Smooth muscle cell (in vitro differentiated cells): ENCODE measurements around the gene ZNF23. TPM values are rescaled to one million over a fixed set of nuclear protein-coding genes. Genes with fewer than 3 reads are reported as not detected.

Experiments used
- DNase-seq: peaks from one replicate; lab custom pipeline; 2025; ENCODE audit not compliant: unreplicated experiment; lab: John Stamatoyannopoulos, UW
- H2AFZ ChIP-seq: fragments of 200-600 bp; sonication (generic); 2 replicates; pipeline ENCODE4 v1.6.0; 2016; ENCODE audit warnings: antibody characterized with exemption, low read depth, mild to moderate bottlenecking
- H3F3A ChIP-seq: fragments of 200-600 bp; sonication (generic); 2 replicates; pipeline ENCODE4 v1.6.0; 2017; ENCODE audit warnings: antibody characterized with exemption, low read depth
- H3K27ac ChIP-seq: fragments of 200-600 bp; sonication (generic); 2 replicates; pipeline ENCODE4 v1.5.1; 2016; ENCODE audit warnings: low read depth, mild to moderate bottlenecking
- H3K27me3 ChIP-seq: fragments of 200-600 bp; sonication (generic); 2 replicates; pipeline ENCODE4 v1.6.1; 2016; ENCODE audit warnings: low read depth, mild to moderate bottlenecking
- H3K36me3 ChIP-seq: fragments of 200-600 bp; sonication (generic); 2 replicates; pipeline ENCODE4 v1.5.1; 2016; ENCODE audit warnings: low read depth
- H3K4me1 ChIP-seq: fragments of 200-600 bp; sonication (generic); 2 replicates; pipeline ENCODE4 v1.5.1; 2016; ENCODE audit warnings: low read depth
- H3K4me2 ChIP-seq: fragments of 200-600 bp; sonication (generic); 2 replicates; pipeline ENCODE4 v1.6.0; 2016; ENCODE audit warnings: mild to moderate bottlenecking
- H3K4me3 ChIP-seq: fragments of 200-600 bp; sonication (generic); 2 replicates; pipeline ENCODE4 v1.5.1; 2016; ENCODE audit warnings: mild to moderate bottlenecking
- H3K79me2 ChIP-seq: fragments of 200-600 bp; sonication (generic); 2 replicates; pipeline ENCODE4 v1.6.0; 2016; ENCODE audit warnings: low read depth, mild to moderate bottlenecking
- H3K9ac ChIP-seq: fragments of 200-600 bp; sonication (generic); 2 replicates; pipeline ENCODE4 v1.6.0; 2016; ENCODE audit warnings: low read depth
- H3K9me3 ChIP-seq: fragments of 200-600 bp; sonication (generic); replicated peaks from 2 replicates; pipeline ENCODE4 v1.5.1; 2016; ENCODE audit warnings: low read depth
- H4K20me1 ChIP-seq: fragments of 200-600 bp; sonication (generic); 2 replicates; pipeline ENCODE4 v1.6.0; 2016; ENCODE audit warnings: low read depth
- WGBS: methylation state at CpG from one replicate; pipeline ENCODE4 v1.1.7; 2016; ENCODE audit warnings: low lambda C conversion rate; 5-methylcytosine and 5-hydroxymethylcytosine counted together
- polyA plus RNA-seq: library from polyadenylated mRNA; unstranded; fragments of >200 nt; fragmentation: Nextera tagmentation; extraction: Ambion mirVana; gene quantifications from 2 replicates; pipeline ENCODE4 v1.2.1, GENCODE V29; 2016
- total RNA-seq: library from RNA; depleted of rRNA; stranded (reverse); fragments of >200 nt; gene quantifications from 2 replicates; pipeline ENCODE4 v1.2.3, GENCODE V29; 2014
- TF ChIP-seq, protein P1 (sequence below): fragments of 200-600 bp; sonication (generic); IDR thresholded peaks from 2 replicates; pipeline ENCODE4 v1.5.1; 2017; ENCODE audit warnings: borderline replicate concordance, mild to moderate bottlenecking, antibody characterized with exemption; ENCODE audit not compliant: insufficient read depth, poor library complexity, severe bottlenecking

The ZNF23 gene
- total and polyA plus RNA-seq, 2 experiments from 2014 or later = 6.8 to 13.1 TPM

DNA sequence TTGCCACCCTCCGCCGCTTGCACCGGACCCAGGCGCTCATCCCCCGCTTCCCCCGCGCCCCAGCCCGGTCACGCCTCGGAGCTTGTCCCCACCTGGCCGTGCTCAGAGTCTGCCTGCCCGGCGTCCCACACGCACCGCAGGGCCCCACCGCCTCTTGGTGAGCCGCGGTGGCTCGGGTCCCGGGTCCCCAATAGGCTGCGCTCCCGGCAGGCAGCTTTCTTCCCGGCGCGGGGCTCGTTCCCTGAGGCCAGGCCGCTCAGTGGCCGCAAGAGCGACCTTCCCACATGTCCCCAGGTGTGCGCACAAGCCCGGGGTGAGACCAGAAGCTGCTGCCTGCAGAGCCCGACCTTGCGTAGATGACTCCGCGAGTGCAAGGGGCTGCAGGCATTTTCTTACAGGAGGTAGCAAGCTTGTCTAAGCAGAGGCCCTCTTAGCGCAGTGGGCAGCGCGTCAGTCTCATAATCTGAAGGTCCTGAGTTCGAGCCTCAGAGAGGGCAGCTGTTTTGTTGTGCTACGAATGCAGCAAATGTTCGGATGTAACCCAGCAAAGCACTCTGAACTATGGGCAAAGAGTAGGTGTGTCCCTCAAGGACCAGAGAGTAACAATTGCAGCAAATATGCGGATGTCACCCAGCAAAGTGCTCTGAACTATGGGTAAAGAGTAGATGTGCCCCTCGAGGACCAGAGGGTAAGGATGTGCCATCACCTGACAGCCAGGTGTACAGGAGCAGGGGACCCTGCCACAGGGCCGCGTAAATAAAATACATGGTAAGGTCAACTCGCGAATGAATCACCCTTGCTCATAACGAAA is 35.8 kb downstream of the ZNF23 start:
- no peak for DNase-seq
- H3K4me1 ChIP-seq = no peaks in the 10 kb centered on the region
- no peak overlapping the region for H3K27ac ChIP-seq
- no peak overlapping the region for H3K9ac ChIP-seq
- H2AFZ ChIP-seq = peak overlapping the region; percentile 31
- peaks cover 12% of the 10 kb centered on the region for H3F3A ChIP-seq
- no peaks in the 10 kb centered on the region for H3K79me2 ChIP-seq
- H3K4me3 ChIP-seq = peak overlapping the region; percentile 46
- no peaks in the 10 kb centered on the region for H3K36me3 ChIP-seq
- H3K27me3 ChIP-seq = peaks cover 36% of the 10 kb centered on the region
- no peaks in the 10 kb centered on the region for H4K20me1 ChIP-seq
- TF ChIP-seq, protein P1, sequence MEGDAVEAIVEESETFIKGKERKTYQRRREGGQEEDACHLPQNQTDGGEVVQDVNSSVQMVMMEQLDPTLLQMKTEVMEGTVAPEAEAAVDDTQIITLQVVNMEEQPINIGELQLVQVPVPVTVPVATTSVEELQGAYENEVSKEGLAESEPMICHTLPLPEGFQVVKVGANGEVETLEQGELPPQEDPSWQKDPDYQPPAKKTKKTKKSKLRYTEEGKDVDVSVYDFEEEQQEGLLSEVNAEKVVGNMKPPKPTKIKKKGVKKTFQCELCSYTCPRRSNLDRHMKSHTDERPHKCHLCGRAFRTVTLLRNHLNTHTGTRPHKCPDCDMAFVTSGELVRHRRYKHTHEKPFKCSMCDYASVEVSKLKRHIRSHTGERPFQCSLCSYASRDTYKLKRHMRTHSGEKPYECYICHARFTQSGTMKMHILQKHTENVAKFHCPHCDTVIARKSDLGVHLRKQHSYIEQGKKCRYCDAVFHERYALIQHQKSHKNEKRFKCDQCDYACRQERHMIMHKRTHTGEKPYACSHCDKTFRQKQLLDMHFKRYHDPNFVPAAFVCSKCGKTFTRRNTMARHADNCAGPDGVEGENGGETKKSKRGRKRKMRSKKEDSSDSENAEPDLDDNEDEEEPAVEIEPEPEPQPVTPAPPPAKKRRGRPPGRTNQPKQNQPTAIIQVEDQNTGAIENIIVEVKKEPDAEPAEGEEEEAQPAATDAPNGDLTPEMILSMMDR = no peak
- under 1% methylated on average over 41 of the region's 48 CpGs for WGBS
- H3K9me3 ChIP-seq = no peaks in the 10 kb centered on the region
- peak overlapping the region; percentile 74 for H3K4me2 ChIP-seq

DNA sequence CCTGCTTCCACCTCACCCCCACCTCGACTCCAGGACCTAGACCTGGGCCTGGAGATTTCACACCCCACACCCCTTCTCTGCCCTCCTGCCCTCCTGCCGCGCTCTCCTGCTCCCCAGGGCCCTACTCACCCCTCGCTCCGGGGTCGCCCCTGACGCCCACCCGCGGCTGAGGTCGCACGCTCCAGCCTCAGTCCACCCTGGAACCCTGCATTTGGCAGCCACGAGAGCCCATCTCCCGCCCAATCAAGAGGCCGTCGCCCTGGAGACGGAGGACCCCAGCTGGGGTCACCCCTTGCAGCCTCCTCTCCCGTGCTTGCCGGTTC is 36.3 kb downstream of the ZNF23 start:
- Histone ChIP-seq H3F3A (peaks cover 12% of the 10 kb centered on the region), H3K27me3 (peaks cover 36% of the 10 kb centered on the region), H3K4me1 (no peaks in the 10 kb centered on the region), H3K36me3 (no peaks in the 10 kb centered on the region), H4K20me1 (no peaks in the 10 kb centered on the region), H3K9me3 (no peaks in the 10 kb centered on the region), H3K9ac (no peak overlapping the region), H3K4me3 (peak overlapping the region; percentile 46), H2AFZ (peak overlapping the region; percentile 31), H3K4me2 (peak overlapping the region; percentile 74), H3K79me2 (no peaks in the 10 kb centered on the region), H3K27ac (no peak overlapping the region)
- TF ChIP-seq, protein P1 = no peak
- no peak for DNase-seq
- WGBS = 6% methylated on average over 11 of the region's 18 CpGs

DNA sequence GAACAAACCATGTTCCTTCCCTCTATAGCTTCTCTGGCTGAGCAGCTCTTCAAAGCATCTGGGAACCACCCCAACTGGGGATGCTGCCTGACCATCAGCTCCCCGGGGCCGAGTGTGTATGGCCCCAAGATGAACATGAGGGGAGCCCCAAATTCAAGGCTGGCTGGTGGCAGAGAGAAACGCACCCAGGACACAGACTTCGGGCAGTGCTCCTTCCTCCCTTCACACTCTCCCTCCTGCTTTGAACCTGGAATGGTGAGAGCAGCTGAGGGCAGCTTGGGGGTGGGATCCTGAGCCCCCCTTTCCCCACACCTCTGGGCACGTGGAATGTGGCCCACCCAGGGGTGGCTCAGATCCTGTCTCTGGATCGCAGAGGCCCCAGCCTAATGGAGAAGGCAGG is 37.4 kb downstream of the ZNF23 start:
- TF ChIP-seq, protein P1 = no peak

DNA sequence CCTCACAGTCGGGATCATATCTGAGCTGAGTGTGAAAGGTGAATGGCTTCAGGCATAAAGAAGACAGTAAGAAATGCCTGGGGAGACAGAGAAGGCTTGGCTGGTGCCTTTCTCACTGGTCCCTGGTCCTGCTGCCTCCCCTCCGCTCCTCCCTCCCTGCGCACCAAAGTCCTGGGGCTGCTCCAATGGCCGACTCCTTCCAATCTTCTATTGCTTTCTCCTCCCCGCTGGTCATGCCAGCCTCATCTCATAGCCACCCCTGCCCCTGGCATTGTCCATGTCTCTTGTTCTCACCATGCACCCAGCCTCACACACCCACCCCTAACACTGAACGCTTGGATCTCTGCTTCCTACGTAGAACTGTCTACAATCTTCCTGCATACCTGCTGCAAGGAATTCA is 38.2 kb downstream of the ZNF23 start:
- Histone ChIP-seq H3K27ac (no peak overlapping the region), H3K9ac (no peak overlapping the region), H3K36me3 (no peaks in the 10 kb centered on the region), H2AFZ (no peak overlapping the region), H4K20me1 (no peaks in the 10 kb centered on the region), H3K4me2 (no peak overlapping the region), H3K9me3 (no peaks in the 10 kb centered on the region), H3K79me2 (no peaks in the 10 kb centered on the region), H3F3A (peaks cover 12% of the 10 kb centered on the region), H3K4me1 (no peaks in the 10 kb centered on the region), H3K27me3 (peaks cover 36% of the 10 kb centered on the region), H3K4me3 (no peak overlapping the region)
- TF ChIP-seq, protein P1 = no peak
- 85% methylated on average over 7 of the region's 7 CpGs for WGBS
- DNase-seq = no peak

More for the DNA sequence above, 37.4 kb downstream of the ZNF23 start:
- Histone ChIP-seq H3K4me2 (no peak overlapping the region), H3K36me3 (no peaks in the 10 kb centered on the region), H3K9me3 (no peaks in the 10 kb centered on the region), H3F3A (peaks cover 12% of the 10 kb centered on the region), H3K27me3 (peaks cover 36% of the 10 kb centered on the region), H3K4me1 (no peaks in the 10 kb centered on the region), H3K4me3 (no peak overlapping the region), H4K20me1 (no peaks in the 10 kb centered on the region), H2AFZ (no peak overlapping the region), H3K79me2 (no peaks in the 10 kb centered on the region), H3K9ac (no peak overlapping the region), H3K27ac (no peak overlapping the region)
- WGBS = 65% methylated on average over 6 of the region's 6 CpGs
- no peak for DNase-seq
